Smooth muscle cell (in vitro differentiated cells): ENCODE results near the gene DDX20. TPM values are rescaled to one million over a fixed set of nuclear protein-coding genes. Genes with fewer than 3 reads are reported as not detected.

Experiments used
- DNase-seq: peaks from one replicate; lab custom pipeline; 2025; ENCODE audit not compliant: unreplicated experiment; lab: John Stamatoyannopoulos, UW
- H2AFZ ChIP-seq: fragments of 200-600 bp; sonication (generic); 2 replicates; pipeline ENCODE4 v1.6.0; 2016; ENCODE audit warnings: antibody characterized with exemption, low read depth, mild to moderate bottlenecking
- H3F3A ChIP-seq: fragments of 200-600 bp; sonication (generic); 2 replicates; pipeline ENCODE4 v1.6.0; 2017; ENCODE audit warnings: antibody characterized with exemption, low read depth
- H3K27ac ChIP-seq: fragments of 200-600 bp; sonication (generic); 2 replicates; pipeline ENCODE4 v1.5.1; 2016; ENCODE audit warnings: low read depth, mild to moderate bottlenecking
- H3K27me3 ChIP-seq: fragments of 200-600 bp; sonication (generic); 2 replicates; pipeline ENCODE4 v1.6.1; 2016; ENCODE audit warnings: low read depth, mild to moderate bottlenecking
- H3K36me3 ChIP-seq: fragments of 200-600 bp; sonication (generic); 2 replicates; pipeline ENCODE4 v1.5.1; 2016; ENCODE audit warnings: low read depth
- H3K4me1 ChIP-seq: fragments of 200-600 bp; sonication (generic); 2 replicates; pipeline ENCODE4 v1.5.1; 2016; ENCODE audit warnings: low read depth
- H3K4me2 ChIP-seq: fragments of 200-600 bp; sonication (generic); 2 replicates; pipeline ENCODE4 v1.6.0; 2016; ENCODE audit warnings: mild to moderate bottlenecking
- H3K4me3 ChIP-seq: fragments of 200-600 bp; sonication (generic); 2 replicates; pipeline ENCODE4 v1.5.1; 2016; ENCODE audit warnings: mild to moderate bottlenecking
- H3K79me2 ChIP-seq: fragments of 200-600 bp; sonication (generic); 2 replicates; pipeline ENCODE4 v1.6.0; 2016; ENCODE audit warnings: low read depth, mild to moderate bottlenecking
- H3K9ac ChIP-seq: fragments of 200-600 bp; sonication (generic); 2 replicates; pipeline ENCODE4 v1.6.0; 2016; ENCODE audit warnings: low read depth
- H3K9me3 ChIP-seq: fragments of 200-600 bp; sonication (generic); replicated peaks from 2 replicates; pipeline ENCODE4 v1.5.1; 2016; ENCODE audit warnings: low read depth
- H4K20me1 ChIP-seq: fragments of 200-600 bp; sonication (generic); 2 replicates; pipeline ENCODE4 v1.6.0; 2016; ENCODE audit warnings: low read depth
- CTCF ChIP-seq: fragments of 200-600 bp; sonication (generic); IDR thresholded peaks from 2 replicates; pipeline ENCODE4 v1.5.1; 2017; ENCODE audit warnings: borderline replicate concordance, mild to moderate bottlenecking, antibody characterized with exemption; ENCODE audit not compliant: insufficient read depth, poor library complexity, severe bottlenecking
- WGBS: methylation state at CpG from one replicate; pipeline ENCODE4 v1.1.7; 2016; ENCODE audit warnings: low lambda C conversion rate; 5-methylcytosine and 5-hydroxymethylcytosine counted together
- polyA plus RNA-seq: library from polyadenylated mRNA; unstranded; fragments of >200 nt; fragmentation: Nextera tagmentation; extraction: Ambion mirVana; gene quantifications from 2 replicates; pipeline ENCODE4 v1.2.1, GENCODE V29; 2016
- total RNA-seq: library from RNA; depleted of rRNA; stranded (reverse); fragments of >200 nt; gene quantifications from 2 replicates; pipeline ENCODE4 v1.2.3, GENCODE V29; 2014

DDX20 gene
- total and polyA plus RNA-seq, 2 experiments from 2014 or later: 8.8 to 20.0 TPM

- WGBS: 86% methylated on average over 2 of the region's 2 CpGs
- Histone ChIP-seq H4K20me1 (no peaks in the 10 kb centered on the region), H3K4me3 (no peak overlapping the region), H3K9ac (no peak overlapping the region), H3K79me2 (peaks cover 27% of the 10 kb centered on the region), H3K36me3 (peaks cover 21% of the 10 kb centered on the region), H3K9me3 (no peaks in the 10 kb centered on the region), H3K4me2 (no peak overlapping the region), H3K4me1 (peaks cover 8% of the 10 kb centered on the region), H3K27me3 (no peaks in the 10 kb centered on the region), H3K27ac (no peak overlapping the region), H3F3A (no peaks in the 10 kb centered on the region), H2AFZ (no peak overlapping the region)
- TF ChIP-seq CTCF: no peak
- no peak for DNase-seq
These were observed 2.7 kb downstream of the DDX20 start for GRCh38 chr1:111758373-111758772.

GRCh38 chr1:111761717-111762116 is 6.0 kb downstream of the DDX20 start:
- Histone ChIP-seq H4K20me1 (no peaks in the 10 kb centered on the region), H3K4me2 (no peak overlapping the region), H3K9me3 (no peaks in the 10 kb centered on the region), H3K79me2 (peaks cover 20% of the 10 kb centered on the region), H3K36me3 (peaks cover 33% of the 10 kb centered on the region), H3K4me1 (peaks cover 4% of the 10 kb centered on the region), H2AFZ (no peak overlapping the region), H3K9ac (no peak overlapping the region), H3F3A (no peaks in the 10 kb centered on the region), H3K27ac (no peak overlapping the region), H3K27me3 (no peaks in the 10 kb centered on the region), H3K4me3 (no peak overlapping the region)
- 91% methylated on average over 2 of the region's 2 CpGs for WGBS
- DNase-seq: no peak
- no peak for TF ChIP-seq CTCF

- Histone ChIP-seq H2AFZ (no peak overlapping the region), H3K9me3 (no peaks in the 10 kb centered on the region), H3K79me2 (peaks cover 14% of the 10 kb centered on the region), H3K4me1 (no peaks in the 10 kb centered on the region), H3K9ac (no peak overlapping the region), H3K27ac (no peak overlapping the region), H3F3A (no peaks in the 10 kb centered on the region), H3K27me3 (no peaks in the 10 kb centered on the region), H4K20me1 (no peaks in the 10 kb centered on the region), H3K4me3 (no peak overlapping the region), H3K4me2 (no peak overlapping the region), H3K36me3 (peaks cover 33% of the 10 kb centered on the region)
- no peak for DNase-seq
- 98% methylated on average over 2 of the region's 2 CpGs for WGBS
- no peak for TF ChIP-seq CTCF
These were observed 6.6 kb downstream of the DDX20 start for GRCh38 chr1:111762332-111762731.

DNA sequence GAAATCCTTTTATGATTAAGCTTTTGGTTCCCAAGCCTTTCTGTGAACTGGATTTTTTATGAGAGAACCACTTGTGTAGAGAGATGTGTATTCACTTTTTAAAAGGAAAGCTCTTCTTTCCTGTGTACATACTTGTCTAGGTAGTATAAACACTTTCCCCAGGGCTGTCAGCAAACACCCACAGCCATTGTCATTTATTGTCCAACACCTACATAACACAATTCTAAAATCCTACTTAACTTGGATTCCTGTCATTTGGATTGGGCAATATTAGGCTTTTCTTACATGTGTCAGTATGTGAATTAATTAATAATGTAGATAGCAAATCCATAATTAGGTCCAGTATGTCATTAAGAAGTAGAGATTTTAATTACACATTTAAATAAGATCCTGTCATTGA is 12.3 kb downstream of the DDX20 start:
- Histone ChIP-seq H3K27me3 (no peaks in the 10 kb centered on the region), H2AFZ (no peak overlapping the region), H3K36me3 (peaks cover 14% of the 10 kb centered on the region), H3K4me1 (no peaks in the 10 kb centered on the region), H3K4me3 (no peak overlapping the region), H3K79me2 (no peaks in the 10 kb centered on the region), H3K4me2 (no peak overlapping the region), H3F3A (no peaks in the 10 kb centered on the region), H3K9me3 (no peaks in the 10 kb centered on the region), H3K9ac (no peak overlapping the region), H4K20me1 (no peaks in the 10 kb centered on the region), H3K27ac (no peak overlapping the region)
- no peak for TF ChIP-seq CTCF
- DNase-seq: no peak
